Measurements from ENCODE around the gene CHST3.

- TF ChIP-seq CTCF (IDR thresholded peaks at IDR 0.05) (no peak), POLR2A (IDR thresholded peaks at IDR 0.05) (no peak)
Measured at GRCh38 chr10:72010234-72010973, 46.2 kb downstream of the CHST3 start.
